HL-60 (cell line): ENCODE results near the gene SLC35A3.

Experiments
- POLR2AphosphoS5 ChIP-seq: IDR thresholded peaks from 2 replicates; pipeline ENCODE4 v1.6.1; 2012; ENCODE audit warnings: low read depth
- TF ChIP-seq, protein P1 (sequence below): IDR thresholded peaks from one replicate; pipeline ENCODE4 v1.5.1; 2011; ENCODE audit warnings: low read length, control low read depth, inconsistent platforms; ENCODE audit not compliant: insufficient read depth
- TF ChIP-seq, protein P2 (sequence below): IDR thresholded peaks from 2 replicates; pipeline ENCODE4 v1.6.1; 2012; ENCODE audit warnings: low read depth; ENCODE audit not compliant: insufficient replicate concordance

GRCh38 chr1:99965646-99966375, 4.0 kb upstream of the SLC35A3 start:
- TF ChIP-seq, protein P1, sequence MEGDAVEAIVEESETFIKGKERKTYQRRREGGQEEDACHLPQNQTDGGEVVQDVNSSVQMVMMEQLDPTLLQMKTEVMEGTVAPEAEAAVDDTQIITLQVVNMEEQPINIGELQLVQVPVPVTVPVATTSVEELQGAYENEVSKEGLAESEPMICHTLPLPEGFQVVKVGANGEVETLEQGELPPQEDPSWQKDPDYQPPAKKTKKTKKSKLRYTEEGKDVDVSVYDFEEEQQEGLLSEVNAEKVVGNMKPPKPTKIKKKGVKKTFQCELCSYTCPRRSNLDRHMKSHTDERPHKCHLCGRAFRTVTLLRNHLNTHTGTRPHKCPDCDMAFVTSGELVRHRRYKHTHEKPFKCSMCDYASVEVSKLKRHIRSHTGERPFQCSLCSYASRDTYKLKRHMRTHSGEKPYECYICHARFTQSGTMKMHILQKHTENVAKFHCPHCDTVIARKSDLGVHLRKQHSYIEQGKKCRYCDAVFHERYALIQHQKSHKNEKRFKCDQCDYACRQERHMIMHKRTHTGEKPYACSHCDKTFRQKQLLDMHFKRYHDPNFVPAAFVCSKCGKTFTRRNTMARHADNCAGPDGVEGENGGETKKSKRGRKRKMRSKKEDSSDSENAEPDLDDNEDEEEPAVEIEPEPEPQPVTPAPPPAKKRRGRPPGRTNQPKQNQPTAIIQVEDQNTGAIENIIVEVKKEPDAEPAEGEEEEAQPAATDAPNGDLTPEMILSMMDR: no peak
- no peak for TF ChIP-seq POLR2AphosphoS5
- TF ChIP-seq, protein P2, sequence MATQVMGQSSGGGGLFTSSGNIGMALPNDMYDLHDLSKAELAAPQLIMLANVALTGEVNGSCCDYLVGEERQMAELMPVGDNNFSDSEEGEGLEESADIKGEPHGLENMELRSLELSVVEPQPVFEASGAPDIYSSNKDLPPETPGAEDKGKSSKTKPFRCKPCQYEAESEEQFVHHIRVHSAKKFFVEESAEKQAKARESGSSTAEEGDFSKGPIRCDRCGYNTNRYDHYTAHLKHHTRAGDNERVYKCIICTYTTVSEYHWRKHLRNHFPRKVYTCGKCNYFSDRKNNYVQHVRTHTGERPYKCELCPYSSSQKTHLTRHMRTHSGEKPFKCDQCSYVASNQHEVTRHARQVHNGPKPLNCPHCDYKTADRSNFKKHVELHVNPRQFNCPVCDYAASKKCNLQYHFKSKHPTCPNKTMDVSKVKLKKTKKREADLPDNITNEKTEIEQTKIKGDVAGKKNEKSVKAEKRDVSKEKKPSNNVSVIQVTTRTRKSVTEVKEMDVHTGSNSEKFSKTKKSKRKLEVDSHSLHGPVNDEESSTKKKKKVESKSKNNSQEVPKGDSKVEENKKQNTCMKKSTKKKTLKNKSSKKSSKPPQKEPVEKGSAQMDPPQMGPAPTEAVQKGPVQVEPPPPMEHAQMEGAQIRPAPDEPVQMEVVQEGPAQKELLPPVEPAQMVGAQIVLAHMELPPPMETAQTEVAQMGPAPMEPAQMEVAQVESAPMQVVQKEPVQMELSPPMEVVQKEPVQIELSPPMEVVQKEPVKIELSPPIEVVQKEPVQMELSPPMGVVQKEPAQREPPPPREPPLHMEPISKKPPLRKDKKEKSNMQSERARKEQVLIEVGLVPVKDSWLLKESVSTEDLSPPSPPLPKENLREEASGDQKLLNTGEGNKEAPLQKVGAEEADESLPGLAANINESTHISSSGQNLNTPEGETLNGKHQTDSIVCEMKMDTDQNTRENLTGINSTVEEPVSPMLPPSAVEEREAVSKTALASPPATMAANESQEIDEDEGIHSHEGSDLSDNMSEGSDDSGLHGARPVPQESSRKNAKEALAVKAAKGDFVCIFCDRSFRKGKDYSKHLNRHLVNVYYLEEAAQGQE: no peak
